Adrenal gland (tissue), 12 donors: ENCODE measurements around the gene HOXA10. TPM values are rescaled to one million over a fixed set of nuclear protein-coding genes. Genes with fewer than 3 reads are reported as not detected.

Experiments
- DNase-seq, 7 donors: peaks; one replicate each; pipeline ENCODE4 v3.0.0-alpha.2; 2019 to 2020
- H3K27ac ChIP-seq, 5 donors: fragments of 200-600 bp; sonication (generic) in 4 of 5; 1 replicate in 3 of 5; 2 replicates in 2 of 5; pipeline versions ENCODE4 v1.5.1 to v1.8.0; 2016 to 2020; ENCODE audit warnings: mild to moderate bottlenecking in 1 of 5
- H3K27me3 ChIP-seq: fragments of 200-600 bp; 2 replicates; pipeline ENCODE4 v1.8.0; 2021
- H3K36me3 ChIP-seq, 2 donors: fragments of 200-600 bp; replicated peaks in 1 of 2; 1 replicate in 1 of 2; 2 replicates in 1 of 2; pipeline versions ENCODE4 v1.5.1 to v1.8.0; 2018 to 2022
- H3K4me1 ChIP-seq, 2 donors: fragments of 200-600 bp; replicated peaks in 1 of 2; 1 replicate in 1 of 2; 2 replicates in 1 of 2; pipeline versions ENCODE4 v1.5.1 to v1.8.0; 2018 to 2021
- H3K4me3 ChIP-seq, 4 donors: fragments of 200-600 bp; sonication (generic) in 3 of 4; one replicate each; pipeline ENCODE4 v1.5.1; 2016 to 2018
- H3K9me3 ChIP-seq, 3 donors: fragments of 200-600 bp; sonication (generic) in 1 of 3; replicated peaks in 1 of 3; 1 replicate in 2 of 3; 2 replicates in 1 of 3; pipeline versions ENCODE4 v1.5.1 to v1.8.0; 2016 to 2021
- CTCF ChIP-seq, 6 experiments: fragments of 450-650 bp in 4 of 6; fragments of 200-600 bp in 2 of 6; sonication (generic) in 1 of 6; IDR thresholded peaks; 1 replicate in 5 of 6; 2 replicates in 1 of 6; pipeline versions ENCODE4 v1.5.1 to v1.8.0; 2016 to 2021; ENCODE audit warnings: antibody characterized with exemption in 6 of 6, mild to moderate bottlenecking in 2 of 6, moderate library complexity in 1 of 6
- POLR2A ChIP-seq, 2 donors: fragments of 450-650 bp; IDR thresholded peaks; one replicate each; pipeline ENCODE4 v1.6.1; 2017; ENCODE audit warnings: antibody characterized with exemption in 2 of 2, mild to moderate bottlenecking in 2 of 2, moderate library complexity in 1 of 2
- WGBS, 4 donors: extraction: QIAGEN DNeasy Blood & Tissue Kit in 2 of 4; methylation state at CpG; one replicate each; pipeline versions ENCODE4 v1.1.5 to v1.1.7; 2013 to 2017; 5-methylcytosine and 5-hydroxymethylcytosine counted together
- intact Hi-C, 2 donors: fragments of 100-400 bp; cut with DNase I; formaldehyde crosslinking; loops; one replicate each; pipeline versions ENCODE4 v1.14.1 to v1.15.0; 2022 to 2023
- polyA plus RNA-seq, 3 donors: library from polyadenylated mRNA; stranded (reverse); fragments of 200-250 nt in 2 of 3; fragments of 350-450 nt in 1 of 3; fragmentation: Illumina TruSeq in 1 of 3; extraction: RNeasy Lipid Tissue Mini Kit (QIAGEN cat#74804) in 1 of 3; gene quantifications; one replicate each; pipeline ENCODE4 v1.2.3, GENCODE V29; 2013 to 2014
- total RNA-seq, 9 donors: library from RNA; depleted of rRNA in 4 of 9; stranded (reverse); fragments of >200 nt in 4 of 9; fragments of 120-200 nt in 1 of 9; fragmentation: NEBNext Ultra II Directional in 1 of 9; extraction: Animal tissue kit (Norgen Biotek cat#: 25700) in 1 of 9; gene quantifications; one replicate each; pipeline versions ENCODE4 v1.1.0 to v1.2.4, GENCODE V29; 2013 to 2023
- donor health status: healthy with polysubstance abuse.
- donor health status: Bipolar disorder and iron deficiency.
- donor health status: DM: yes; HTN: yes; CAD: no.
- donor health status: DM: no; HTN: no; CAD: no.
- donor health status: DM: no; HTN: no; CAD: no.
- donor health status: DM: yes; HTN: yes; CAD: no.

Gene HOXA10
- total and polyA plus RNA-seq, 12 donors: 0.11 to 14.7 (median 11.3) TPM

GRCh38 chr7:27200761-27201579, 26.9 kb upstream of the HOXA10 start:
- H3K4me3 ChIP-seq: no peak overlapping the region
- H3K9me3 ChIP-seq: no peaks in the 10 kb centered on the region
- H3K27ac ChIP-seq: no peak overlapping the region
- TF ChIP-seq POLR2A (IDR thresholded peaks at IDR 0.05): no peak
- 25 to 32% (median 26%) methylated on average over 11 to 14 of the region's 14 CpGs for WGBS, 4 donors
- peaks cover 94% of the 10 kb centered on the region for H3K27me3 ChIP-seq
- no peaks in the 10 kb centered on the region for H3K36me3 ChIP-seq
- peak in 3 of 7 donors; percentile 11 to 49 (median 18) for DNase-seq
- peaks cover 0 to 23% of the 10 kb centered on the region in 2 donors for H3K4me1 ChIP-seq
- intact Hi-C loops: loop anchor here (10.0 kb wide), 2 partner anchors 374 to 814 kb away; no protein-coding TSS in a partner anchor

GRCh38 chr7:27199849-27200760, 26.0 kb upstream of the HOXA10 start, which contains the start of gene HOXA13:
Gene HOXA13, minus strand, starts transcription at chr7:27200091. Its CDS starts 14 bp downstream, at chr7:27200077.
- WGBS, 4 donors: 0 to 5% (median 2%) methylated on average over 28 to 99 of the region's 99 CpGs
- Histone ChIP-seq H3K9me3 (no peaks in the 10 kb centered on the region), H3K27me3 (peaks cover 94% of the 10 kb centered on the region), H3K36me3 (no peaks in the 10 kb centered on the region), H3K27ac (no peak within 1 kb of the TSS), H3K4me1 (peaks cover 0 to 19% of the 10 kb centered on the region in 2 donors), H3K4me3 (peak within 1 kb of the TSS in 1 of 4 donors; percentile 54)
- TF ChIP-seq POLR2A (IDR thresholded peaks at IDR 0.05) (no peak), CTCF (IDR thresholded peaks at IDR 0.05) (no peak)
- intact Hi-C loops: loop anchor here (10.0 kb wide), 4 partner anchors 375 to 895 kb away; no protein-coding TSS in a partner anchor
- DNase-seq: peak in 3 of 7 donors; percentile 17 to 46 (median 36)

- no peak overlapping the region for H3K27ac ChIP-seq
- DNase-seq: peak in 3 of 7 donors; percentile 13 to 50 (median 20)
Measured at GRCh38 chr7:27198871-27199801, 25.0 kb upstream of the HOXA10 start.

More at GRCh38 chr7:27198871-27199801, 25.0 kb upstream of the HOXA10 start:
- WGBS, 4 donors: 3 to 8% (median 3%) methylated on average over 13 to 91 of the region's 93 CpGs
- Histone ChIP-seq H3K4me3 (peak overlapping the region in 1 of 4 donors; percentile 54), H3K36me3 (no peaks in the 10 kb centered on the region), H3K27me3 (peaks cover 94% of the 10 kb centered on the region), H3K4me1 (peaks cover 0 to 16% of the 10 kb centered on the region in 2 donors), H3K9me3 (no peaks in the 10 kb centered on the region)
- TF ChIP-seq POLR2A (IDR thresholded peaks at IDR 0.05) (no peak), CTCF (IDR thresholded peaks at IDR 0.05) (no peak)
- intact Hi-C loops: loop anchor here in 1 of 2 donors (10.0 kb wide), 3 partner anchors 726 to 896 kb away; no protein-coding TSS in a partner anchor
